Astrocyte of the hippocampus (primary cell): ENCODE measurements around the gene C3orf52.

ENCODE experiments used
- DNase-seq: peaks from one replicate; pipeline ENCODE4 v3.0.0; 2011; ENCODE audit warnings: low read depth, low spot score

C3orf52 gene

DNA sequence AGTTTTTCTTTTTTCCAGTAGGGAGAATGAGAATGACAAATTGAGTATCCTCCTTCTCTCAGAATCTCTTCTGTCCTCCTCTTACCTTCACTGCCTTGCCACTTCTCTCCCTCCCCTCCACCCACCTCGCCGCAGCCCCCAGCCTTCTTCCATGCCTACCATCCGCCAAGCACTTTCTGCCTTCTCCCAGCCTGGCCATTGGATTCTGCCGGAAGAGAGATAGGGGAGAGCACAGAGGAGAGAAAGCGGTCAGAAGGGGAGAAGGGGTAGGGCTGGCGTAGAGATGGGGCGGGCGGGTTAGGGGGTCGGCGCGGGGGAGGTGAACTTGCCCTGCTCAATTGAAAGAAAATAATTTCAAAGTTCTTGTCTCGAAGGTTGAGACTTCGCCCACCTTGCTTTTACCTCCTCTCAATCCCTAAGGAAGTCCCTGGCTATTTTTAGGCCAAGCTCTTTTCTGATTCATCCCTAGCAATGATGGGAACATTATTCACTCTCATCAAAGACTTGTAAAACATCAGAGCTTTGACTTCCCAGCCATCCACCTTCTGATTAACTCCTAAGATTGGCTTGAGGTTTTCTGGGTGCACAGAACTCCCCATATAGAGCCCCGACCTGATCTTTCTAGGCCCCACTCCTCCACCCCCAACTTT is 811 bp downstream of the C3orf52 start:
- peak; percentile 47 for DNase-seq

DNA sequence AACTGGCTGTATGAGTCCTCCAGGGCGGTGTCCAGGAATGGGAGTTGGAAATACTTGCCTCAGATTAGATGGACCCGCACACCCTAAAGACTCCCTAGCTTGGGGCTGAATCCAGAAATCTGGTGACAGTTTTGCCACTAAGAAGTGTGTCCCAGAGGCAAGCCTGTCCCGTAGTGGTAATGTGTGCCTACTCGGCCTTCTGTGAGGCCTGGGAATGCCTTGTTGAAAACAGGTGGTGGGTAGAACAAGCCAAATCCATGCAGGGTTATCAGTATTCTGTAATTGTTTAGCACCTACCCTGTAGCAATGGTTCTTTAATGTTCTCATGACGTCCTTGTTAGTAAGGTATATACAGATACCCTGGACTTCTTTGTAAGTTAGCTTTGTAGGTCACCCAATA is 1.6 kb downstream of the C3orf52 start:
- DNase-seq: no peak

DNA sequence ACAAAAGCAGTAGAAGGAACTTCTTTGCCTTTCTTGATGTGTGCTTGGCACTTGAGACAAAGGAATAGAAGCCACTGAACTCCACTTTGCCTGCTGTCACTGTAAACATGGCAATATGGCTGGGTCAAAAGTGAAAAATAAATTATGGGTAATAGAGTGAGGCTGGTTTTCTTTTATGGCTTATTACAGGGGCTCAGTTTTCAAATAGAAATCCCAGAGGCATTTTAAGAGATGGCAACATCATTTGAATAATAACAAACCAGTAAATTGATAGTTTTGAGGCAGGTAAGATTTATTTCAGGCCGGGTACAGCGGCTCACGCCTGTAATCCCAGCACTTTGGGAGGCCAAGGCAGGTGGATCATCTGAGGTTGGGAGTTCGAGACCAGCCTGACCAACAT is 2.8 kb downstream of the C3orf52 start:
- DNase-seq: no peak

DNA sequence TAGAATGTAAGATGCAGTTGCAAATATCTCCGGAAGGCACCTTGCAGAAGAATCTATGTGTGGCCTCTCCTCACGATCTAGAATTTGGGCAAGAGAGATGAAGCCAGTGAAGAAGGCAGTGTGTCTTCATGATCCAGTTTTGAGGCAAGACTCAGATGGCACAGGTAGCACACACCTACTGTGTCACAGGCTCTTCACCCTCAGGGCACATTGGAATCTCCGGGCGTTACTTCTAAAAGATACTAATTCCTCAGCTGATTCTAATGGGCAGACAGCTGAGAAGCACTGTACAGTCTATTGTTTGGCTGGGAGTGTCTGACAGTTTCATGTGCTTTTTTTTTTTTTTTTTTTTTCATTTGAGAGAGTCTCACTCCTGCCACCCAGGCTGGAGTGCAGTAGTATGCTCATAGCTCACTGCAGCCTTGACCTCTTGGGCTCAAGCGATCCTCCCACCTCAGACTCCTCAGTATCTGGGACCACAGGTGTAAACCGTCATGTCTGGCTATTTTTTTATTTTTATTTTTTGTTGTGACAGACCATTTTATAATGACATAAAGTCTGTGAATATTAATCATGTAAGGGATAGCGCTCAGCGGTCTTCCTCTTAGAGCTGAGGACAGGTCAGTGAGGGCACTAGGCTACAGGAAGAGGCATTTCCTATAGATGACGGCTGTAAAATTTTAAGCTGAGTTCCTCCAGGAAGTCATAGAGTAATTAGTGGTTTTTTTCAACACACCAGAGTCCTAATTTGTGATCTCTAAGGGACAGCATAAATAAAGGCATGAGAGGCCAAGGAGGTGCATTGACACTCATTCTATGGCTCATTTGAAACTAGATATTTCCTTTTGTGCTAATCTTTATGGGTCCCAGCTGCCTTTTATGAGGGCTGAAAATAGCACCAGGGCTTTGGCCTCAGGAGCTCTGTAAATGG is 4.0 kb downstream of the C3orf52 start:
- DNase-seq: no peak

DNA sequence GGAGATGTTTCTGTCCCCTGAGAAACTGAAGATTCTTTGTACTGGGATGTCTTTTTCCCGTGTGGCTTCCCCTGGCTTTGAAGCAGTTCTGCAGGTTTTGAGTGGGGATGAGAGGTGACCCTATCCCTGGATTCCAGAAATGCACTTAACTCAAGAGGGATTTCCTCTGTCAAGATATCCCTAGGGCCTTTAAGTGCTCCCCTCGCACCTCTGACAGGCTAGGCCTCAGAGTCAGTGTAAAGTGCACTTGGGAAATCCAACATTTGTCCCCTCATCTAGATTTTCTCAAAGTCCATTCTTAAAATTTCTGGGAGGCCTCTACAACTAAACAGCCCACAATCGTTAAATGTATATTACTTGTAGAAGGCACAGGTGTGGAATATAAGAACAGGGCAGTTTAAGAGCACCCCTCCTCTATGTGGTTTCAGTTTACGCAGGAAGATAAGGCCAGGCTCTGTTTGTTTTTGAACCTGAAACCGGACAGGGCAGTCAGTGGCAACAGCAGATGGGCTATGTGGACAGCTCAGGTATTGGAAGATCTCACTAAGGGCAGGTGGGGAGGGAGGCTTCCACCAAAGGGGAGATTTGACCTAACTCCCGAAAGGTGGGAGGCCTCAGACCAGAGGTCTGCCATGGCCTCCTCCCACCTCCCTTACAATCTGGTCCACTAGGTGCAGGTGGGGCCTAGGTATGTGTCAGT is 4.8 kb downstream of the C3orf52 start:
- DNase-seq: no peak

DNA sequence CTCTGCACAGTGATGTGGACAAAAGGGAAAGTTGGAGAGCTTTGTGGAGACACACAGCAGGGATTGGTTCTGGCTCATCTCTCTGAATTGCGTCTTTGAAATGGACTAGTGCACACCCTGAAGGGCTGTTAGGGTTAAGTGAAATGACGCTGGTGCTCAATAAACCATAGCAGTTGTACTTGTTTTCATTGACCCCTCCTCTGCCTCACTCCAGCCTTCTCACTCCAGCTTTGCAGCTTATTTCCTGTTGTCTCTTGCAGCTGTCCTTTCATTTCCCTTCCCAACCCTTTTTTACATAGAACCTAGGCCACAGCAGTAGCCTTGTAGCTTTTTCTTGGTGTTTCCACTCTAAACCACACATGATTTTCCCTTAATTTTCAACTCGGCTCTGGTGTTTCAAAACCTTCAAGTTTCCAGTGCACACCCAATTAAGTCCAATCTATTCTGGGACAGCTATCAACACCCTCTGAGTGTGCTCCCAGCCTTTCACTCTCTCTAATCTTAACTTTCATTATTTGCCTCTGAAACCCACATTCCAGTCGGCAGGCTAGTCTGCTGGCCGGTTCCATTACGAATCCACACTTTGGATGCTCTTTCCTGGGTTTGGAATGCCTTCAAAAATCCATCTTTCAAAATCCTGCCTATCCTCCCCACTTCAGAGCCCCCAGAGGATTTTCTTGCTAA is 6.4 kb downstream of the C3orf52 start:
- DNase-seq: peak; percentile 81

DNA sequence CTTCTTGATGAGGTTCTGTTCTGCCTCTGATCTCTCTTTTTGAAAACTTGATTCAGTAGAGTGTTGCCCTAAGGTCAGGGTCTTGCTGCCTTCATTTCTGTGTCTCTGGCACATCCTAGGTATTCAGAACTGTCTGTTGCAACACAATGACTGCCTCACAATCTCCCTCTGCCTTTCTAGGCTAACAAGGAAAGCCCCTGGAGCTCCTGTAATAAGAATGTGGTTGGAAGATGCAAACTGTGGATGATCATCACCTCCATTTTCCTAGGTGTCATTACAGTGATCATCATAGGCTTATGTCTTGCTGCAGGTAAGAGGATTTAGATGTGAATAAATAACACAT is 7.0 kb downstream of the C3orf52 start:
- no peak for DNase-seq

DNA sequence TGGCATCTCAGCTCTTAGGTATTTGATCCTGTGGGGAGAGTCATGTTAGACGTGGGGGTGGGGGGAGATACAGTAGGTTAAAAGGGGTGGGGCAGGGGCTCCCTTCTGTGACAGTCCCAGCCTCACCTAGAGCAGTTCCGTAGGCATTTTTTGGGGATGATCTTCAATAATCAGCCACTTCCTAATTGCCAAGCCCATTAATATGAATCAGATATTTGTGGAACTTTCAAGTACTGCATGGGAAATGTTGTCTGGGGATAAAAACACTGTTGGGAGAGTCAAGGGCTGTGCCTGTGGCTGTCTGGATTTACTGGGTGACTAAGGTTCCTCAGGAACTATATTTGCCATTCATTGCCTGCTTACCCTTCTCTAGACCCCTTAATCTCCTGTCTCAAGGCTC is 9.5 kb downstream of the C3orf52 start:
- no peak for DNase-seq

DNA sequence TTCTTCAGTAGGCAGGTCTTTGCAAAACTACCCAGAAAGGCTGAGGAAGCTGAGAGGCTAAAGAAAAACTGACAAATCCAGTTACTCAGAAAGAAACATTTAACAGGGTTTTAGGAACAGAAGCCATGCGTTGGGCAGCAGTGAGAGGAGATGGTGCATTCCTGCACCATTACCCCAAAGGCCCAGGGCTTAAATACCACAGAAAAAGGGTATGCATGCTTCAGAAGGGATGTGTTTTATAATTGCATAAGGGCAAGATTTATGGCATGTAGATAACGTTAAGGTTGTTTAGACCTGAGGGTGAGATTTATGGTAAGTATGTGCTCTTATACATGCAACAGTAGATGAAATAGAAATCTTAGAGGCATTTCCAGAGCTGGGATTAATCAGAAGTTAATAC is 10.0 kb downstream of the C3orf52 start:
- no peak for DNase-seq

DNA sequence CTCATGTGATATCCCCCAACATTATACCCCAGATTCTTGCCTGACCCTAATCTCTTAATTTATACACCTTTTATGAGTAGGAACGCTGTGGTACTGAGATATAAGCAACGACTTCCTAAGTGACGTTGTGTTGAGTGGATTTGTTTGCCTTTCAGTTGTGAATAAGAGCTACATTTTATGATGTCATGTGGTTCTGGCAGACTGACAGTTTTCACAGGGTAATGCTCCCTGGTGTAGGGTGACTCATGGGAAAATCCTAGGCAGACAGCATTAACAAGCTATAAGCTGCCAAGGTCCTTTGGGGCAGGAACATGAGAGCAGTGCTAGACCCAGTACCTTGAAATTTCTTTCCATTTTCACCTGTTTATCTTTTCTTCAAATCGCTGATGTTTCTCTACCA is 11.2 kb downstream of the C3orf52 start:
- DNase-seq: peak; percentile 99

DNA sequence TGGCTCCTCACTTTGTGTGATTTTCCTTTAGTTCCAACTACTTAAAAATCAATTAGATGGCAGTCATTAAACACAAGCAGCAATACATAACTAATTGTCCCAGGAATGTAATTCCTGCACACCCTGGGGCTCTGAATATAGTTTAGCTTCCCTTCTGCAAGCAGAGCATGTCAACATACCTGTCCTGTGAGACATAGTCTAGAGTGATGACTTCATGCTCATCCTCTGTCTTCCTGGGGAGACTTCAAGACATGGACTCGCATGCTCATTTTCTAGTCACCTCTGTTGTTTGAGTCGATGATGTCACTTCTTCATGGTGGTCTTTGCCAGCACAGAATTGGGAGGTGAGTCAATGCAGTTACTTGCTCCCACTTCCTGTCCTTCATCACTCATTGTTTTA is 15.7 kb downstream of the C3orf52 start:
- peak; percentile 69 for DNase-seq

DNA sequence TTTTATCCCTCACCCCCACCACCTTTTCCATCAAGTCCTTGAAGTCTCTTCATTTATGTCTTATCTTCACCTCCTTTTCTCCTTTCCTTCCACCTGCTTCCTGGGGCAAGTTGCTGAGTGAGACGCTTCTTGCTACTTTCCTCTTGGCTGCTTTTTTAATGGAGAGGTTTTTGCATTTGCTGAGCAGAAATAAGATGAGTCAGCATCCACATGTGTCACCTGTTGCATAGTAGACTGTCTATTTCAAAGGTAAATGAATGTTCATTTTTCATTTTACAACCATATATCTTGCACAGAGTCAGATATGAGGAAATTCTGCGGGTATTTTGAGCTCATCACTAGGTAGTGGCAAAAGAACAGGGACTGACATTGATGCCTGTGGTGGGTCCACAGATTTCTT is 18.6 kb downstream of the C3orf52 start:
- DNase-seq: no peak

DNA sequence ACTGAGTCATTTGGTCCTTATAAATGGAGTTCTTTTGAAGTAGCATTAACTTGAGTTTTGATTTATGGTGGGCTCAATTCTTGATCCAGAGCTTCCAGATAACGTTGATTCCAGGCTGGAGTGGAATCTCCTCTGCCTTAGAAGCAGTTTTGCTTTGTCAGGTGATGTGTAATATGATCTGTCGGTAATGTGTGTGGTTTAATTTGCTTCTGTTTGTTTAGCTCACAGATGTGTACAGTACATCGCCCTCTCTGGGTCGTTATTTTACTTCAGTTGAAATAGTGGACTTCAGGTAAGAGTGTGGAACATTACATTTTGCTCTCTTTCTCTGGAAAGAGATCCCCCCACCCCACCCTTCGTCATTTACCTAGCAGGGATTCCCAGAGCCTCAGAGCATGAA is 23.1 kb downstream of the C3orf52 start:
- no peak for DNase-seq

DNA sequence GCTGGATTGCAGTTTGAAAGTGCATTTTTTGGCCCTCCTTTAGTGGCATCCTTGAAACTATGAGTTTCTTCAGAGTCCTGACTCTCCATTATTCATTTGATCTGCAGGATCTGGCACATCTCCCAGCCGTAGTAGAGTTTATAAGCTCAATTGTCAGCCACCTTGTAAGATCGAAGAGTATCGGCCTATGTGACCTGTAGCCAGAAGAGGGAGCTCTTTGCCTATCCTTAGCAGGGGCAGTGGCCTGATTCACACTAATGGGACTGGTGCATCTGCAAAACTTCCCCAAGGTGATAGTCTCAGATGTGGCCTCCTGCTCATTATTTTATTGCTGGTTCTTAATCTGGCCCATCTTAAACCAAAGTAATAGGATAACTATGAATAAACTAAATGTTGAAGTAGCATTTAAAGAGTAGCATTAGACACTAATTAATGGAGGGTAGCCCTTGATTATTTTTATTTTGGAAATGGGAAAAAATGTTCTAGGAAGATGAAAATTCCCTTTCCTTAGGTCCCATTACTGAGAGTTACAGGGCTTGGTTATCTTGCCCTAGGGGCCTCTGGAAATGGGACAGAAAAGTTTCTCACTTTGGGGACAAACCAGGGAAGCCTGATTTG is 25.7 kb downstream of the C3orf52 start:
- peak; percentile 81 for DNase-seq

DNA sequence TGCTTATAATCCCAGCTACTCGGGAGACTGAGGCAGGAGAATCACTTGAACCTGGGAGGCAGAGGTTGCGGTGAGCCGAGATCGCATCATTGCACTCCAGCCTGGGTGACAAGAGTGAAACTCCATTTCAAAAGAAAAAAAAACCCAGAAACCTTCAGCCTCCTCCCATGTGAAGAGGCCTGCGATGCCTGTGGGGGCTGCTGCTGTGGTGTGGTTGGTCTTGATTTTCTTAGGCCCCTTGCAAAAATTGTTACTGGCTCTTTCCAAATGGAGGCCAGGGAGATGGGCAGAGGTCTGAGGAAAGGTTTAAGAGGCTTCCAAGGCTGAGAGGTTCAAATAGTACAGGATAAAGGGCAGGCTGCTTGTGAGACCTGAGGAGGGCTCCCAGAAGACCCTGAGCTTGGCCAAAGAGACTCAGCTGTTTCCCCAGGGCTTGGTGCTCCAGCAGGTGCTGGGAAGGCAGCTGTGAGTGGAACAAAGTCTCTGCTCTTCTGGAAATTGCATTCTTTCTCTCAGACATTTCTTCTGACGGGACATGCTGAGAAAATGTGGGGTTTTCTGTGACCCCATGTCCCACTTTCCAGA is 28.5 kb downstream of the C3orf52 start:
- no peak for DNase-seq

DNA sequence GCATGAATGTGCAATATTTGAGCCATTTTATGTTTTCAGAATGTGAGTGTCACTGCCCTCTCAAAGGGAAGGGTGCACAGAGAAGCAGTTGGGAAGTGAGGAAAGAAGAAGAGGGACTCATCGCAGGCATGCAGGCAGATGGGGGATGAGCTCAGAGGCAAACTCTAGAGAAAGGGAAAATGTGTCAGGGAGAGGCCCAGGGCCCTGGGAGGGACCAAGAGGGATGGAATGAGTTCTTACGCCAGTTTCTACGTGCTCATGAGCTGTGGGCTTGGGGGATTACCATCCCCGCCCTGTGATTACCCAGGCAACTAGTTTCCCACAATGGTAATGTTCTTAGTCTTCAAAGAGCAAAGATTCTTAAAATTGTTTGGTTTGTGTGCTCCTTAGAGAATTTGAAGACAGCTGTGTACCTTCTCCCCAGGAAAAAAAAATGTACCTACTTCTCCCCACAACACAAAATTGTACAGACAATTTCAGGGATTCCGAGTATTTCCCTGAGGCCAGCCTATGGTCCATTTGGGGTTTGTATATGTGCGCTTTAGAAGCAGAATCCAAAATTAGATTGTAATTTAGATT is 29.1 kb downstream of the C3orf52 start:
- DNase-seq: no peak

DNA sequence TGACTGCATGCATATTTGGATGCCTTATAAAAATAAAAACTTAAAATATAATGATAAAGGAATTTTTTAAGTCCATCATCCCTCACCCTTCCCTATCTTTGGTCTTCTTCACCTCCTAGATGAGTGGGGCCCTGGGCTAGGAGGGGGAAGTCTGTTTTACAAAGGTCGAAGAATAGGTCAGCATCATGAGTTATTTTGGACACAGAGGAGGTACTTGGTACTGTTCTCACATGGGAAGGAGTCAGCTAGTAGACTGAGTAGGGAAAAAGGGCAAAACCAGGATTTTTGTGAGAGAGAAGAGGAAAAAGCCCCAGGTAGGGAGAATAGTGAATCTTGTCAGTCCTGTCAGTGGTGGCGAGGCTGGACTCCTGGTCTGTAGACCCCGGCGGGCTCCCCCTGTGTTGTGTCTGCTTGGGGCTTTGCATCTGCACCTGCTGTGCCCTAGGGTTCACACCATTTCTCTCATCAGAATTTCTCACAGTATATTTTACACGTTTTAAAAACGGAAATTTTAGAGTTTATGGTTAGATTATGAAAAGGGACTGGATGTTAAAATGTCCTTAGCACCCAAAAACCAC is 29.7 kb downstream of the C3orf52 start:
- no peak for DNase-seq

DNA sequence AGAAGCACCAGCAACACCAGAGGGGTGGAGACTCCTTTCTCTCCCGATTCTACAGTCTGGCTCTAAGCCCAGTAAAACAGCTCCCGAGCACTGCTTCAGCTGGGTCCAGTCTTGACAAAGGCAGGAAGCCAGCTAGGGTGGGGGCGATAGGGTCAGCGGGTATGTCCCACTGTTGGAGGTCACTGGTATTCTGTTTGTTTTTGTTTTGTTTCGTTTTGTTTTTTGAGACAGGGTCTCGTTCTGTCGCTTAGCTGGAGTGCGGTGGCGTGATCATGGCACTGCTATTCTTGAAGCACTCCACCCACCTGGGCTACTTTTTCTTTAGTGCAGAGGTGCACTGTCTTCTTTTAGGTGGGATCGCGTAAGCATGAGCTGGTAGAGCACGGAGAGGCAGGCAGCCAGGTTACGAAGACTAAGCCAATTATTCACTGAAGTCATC is 30.6 kb downstream of the C3orf52 start:
- DNase-seq: no peak

DNA sequence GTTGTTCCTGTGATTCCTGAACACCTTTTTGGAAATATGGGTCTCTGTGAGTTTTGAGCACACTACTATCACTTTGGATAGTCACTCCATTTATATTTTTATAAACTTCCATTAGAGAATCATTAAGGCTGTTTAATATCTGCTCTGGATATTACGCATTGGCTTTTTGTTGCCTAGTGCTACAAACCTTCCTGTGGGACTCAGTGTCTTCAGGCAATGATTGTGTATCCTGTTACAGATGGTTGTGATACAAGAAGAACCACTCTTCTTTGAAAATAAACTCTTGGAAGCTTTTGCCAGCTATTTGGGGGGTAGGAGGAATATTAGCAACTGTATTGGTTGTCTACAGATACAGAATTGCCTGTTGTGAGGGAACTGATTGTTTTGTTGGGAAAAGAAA is 31.2 kb downstream of the C3orf52 start:
- no peak for DNase-seq

DNA sequence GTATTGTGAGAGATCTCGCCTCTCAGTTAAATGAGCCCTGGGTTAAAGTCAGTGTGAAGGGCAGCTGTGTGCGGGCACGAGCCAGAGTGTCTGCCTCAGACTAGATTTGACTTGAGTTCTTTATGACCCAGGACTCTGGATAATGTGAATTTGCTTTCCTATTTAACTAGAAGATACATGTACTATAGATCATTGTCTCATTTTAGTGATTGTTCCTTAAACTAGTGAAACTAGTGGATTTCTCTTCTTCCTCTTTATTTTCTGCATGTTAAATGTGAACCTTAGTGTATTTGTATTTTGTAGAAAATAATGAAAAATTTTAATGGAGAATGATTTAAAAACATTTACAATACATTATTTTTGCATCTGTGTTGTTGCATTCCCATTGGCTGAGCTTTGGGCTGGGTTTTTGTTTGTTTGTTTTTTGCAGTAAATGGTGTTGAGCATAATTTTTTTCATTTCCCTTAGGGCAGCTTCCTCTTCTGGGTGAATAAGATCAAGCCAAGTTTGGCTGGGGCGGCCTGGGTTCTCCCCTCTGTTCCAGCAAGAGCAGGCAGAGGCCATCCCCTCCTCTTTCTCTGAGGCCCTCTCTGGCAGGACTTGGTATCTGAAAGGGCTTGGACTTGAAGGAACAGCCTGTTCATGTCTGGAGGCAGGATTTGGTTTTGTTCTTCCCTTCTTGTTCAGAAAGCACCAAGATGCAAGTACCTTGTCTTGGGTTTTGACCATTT is 31.8 kb downstream of the C3orf52 start:
- DNase-seq: no peak
